Gastroesophageal sphincter (tissue), 4 donors: ENCODE data around the gene ORM2. TPM values are rescaled to one million over a fixed set of nuclear protein-coding genes. Genes with fewer than 3 reads are reported as not detected.

ENCODE experiments used
- ATAC-seq: fragments of 150-250 bp; one replicate; pipeline ENCODE4 v1.9.1; 2016; ENCODE audit warnings: mild to moderate bottlenecking, moderate library complexity
- H3K27ac ChIP-seq, 4 donors: fragments of 200-600 bp; sonication (generic) in 3 of 4; 1 replicate in 3 of 4; 2 replicates in 1 of 4; pipeline ENCODE4 v1.5.1; 2016 to 2019
- H3K27me3 ChIP-seq: fragments of 200-600 bp; sonication (generic); one replicate; pipeline ENCODE4 v1.5.1; 2019
- H3K36me3 ChIP-seq, 2 donors: fragments of 200-600 bp; sonication (generic); one replicate each; pipeline ENCODE4 v1.5.1; 2019; ENCODE audit warnings: control low read depth in 1 of 2
- H3K4me1 ChIP-seq, 3 donors: fragments of 200-600 bp; sonication (generic); 1 replicate in 2 of 3; 2 replicates in 1 of 3; pipeline ENCODE4 v1.5.1; 2016 to 2019; ENCODE audit warnings: control low read depth in 2 of 3
- H3K4me3 ChIP-seq, 2 donors: fragments of 200-600 bp; sonication (generic); one replicate each; pipeline ENCODE4 v1.5.1; 2019; ENCODE audit warnings: mild to moderate bottlenecking in 1 of 2, moderate library complexity in 1 of 2
- H3K9me3 ChIP-seq, 3 donors: fragments of 200-600 bp; sonication (generic); one replicate each; pipeline ENCODE4 v1.5.1; 2017 to 2019; ENCODE audit warnings: control low read depth in 2 of 3
- EP300 ChIP-seq: sonication (generic); formaldehyde crosslinking; IDR thresholded peaks from one replicate; pipeline ENCODE4 v1.6.1; 2017; ENCODE audit warnings: antibody characterized with exemption, mild to moderate bottlenecking
- POLR2A ChIP-seq, 2 donors: fragments of 450-650 bp; IDR thresholded peaks; one replicate each; pipeline ENCODE4 v1.6.1; 2017; ENCODE audit warnings: antibody characterized with exemption in 2 of 2, mild to moderate bottlenecking in 2 of 2, moderate library complexity in 1 of 2
- POLR2AphosphoS5 ChIP-seq: sonication (generic); formaldehyde crosslinking; IDR thresholded peaks from one replicate; pipeline ENCODE4 v1.6.1; 2017; ENCODE audit warnings: antibody characterized with exemption
- WGBS, 2 donors: methylation state at CpG; one replicate each; pipeline ENCODE4 v1.1.5; 2018; ENCODE audit warnings: low coverage in 1 of 2; 5-methylcytosine and 5-hydroxymethylcytosine counted together
- total RNA-seq, 4 donors: library from RNA; depleted of rRNA; stranded (reverse); fragments of >200 nt; gene quantifications; one replicate each; pipeline ENCODE4 v1.1.0, GENCODE V29; 2016
- TF ChIP-seq, protein P1 (sequence below), 4 experiments: fragments of 200-600 bp in 2 of 4; fragments of 450-650 bp in 2 of 4; sonication (generic) in 1 of 4; IDR thresholded peaks; one replicate each; pipeline ENCODE4 v1.5.1; 2017 to 2019; ENCODE audit warnings: antibody characterized with exemption in 4 of 4, mild to moderate bottlenecking in 2 of 4, moderate library complexity in 2 of 4

The ORM2 gene
- total RNA-seq, 4 donors from 2014 or later = not detected

DNA sequence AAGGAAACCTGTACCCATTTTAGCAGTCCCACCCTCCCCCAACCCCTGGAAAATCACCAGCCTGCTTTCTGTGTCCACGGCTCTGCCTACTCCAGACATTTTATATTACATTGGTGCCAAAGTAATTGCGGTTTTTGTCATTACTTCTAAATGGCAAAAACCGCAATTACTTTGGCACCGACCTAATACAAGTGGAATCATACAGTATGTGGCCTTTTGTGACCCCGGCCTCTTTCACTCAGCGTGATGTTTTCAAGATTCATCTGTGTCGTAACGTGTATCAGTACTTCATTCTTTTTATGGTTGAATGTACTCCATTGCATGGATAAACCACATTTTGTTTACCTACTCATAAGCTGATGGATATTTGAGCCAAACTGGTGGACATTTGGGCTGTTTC is 16.5 kb upstream of the ORM2 start:
- Histone ChIP-seq H3K27me3 (no peaks in the 10 kb centered on the region), H3K36me3 (peaks cover 0 to 5% of the 10 kb centered on the region in 2 donors), H3K4me3 (no peak overlapping the region), H3K9me3 (peaks cover 0 to 7% (median 0%) of the 10 kb centered on the region in 3 donors), H3K4me1 (no peaks in the 10 kb centered on the region), H3K27ac (no peak overlapping the region)
- WGBS, 2 donors = 60 to 76% methylated on average over 2 to 8 of the region's 8 CpGs
- TF ChIP-seq POLR2A (IDR thresholded peaks at IDR 0.05) (no peak), POLR2AphosphoS5 (no peak), EP300 (no peak)
- TF ChIP-seq, protein P1, sequence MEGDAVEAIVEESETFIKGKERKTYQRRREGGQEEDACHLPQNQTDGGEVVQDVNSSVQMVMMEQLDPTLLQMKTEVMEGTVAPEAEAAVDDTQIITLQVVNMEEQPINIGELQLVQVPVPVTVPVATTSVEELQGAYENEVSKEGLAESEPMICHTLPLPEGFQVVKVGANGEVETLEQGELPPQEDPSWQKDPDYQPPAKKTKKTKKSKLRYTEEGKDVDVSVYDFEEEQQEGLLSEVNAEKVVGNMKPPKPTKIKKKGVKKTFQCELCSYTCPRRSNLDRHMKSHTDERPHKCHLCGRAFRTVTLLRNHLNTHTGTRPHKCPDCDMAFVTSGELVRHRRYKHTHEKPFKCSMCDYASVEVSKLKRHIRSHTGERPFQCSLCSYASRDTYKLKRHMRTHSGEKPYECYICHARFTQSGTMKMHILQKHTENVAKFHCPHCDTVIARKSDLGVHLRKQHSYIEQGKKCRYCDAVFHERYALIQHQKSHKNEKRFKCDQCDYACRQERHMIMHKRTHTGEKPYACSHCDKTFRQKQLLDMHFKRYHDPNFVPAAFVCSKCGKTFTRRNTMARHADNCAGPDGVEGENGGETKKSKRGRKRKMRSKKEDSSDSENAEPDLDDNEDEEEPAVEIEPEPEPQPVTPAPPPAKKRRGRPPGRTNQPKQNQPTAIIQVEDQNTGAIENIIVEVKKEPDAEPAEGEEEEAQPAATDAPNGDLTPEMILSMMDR (IDR thresholded peaks at IDR 0.05) = no peak
- ATAC-seq = no peak

DNA sequence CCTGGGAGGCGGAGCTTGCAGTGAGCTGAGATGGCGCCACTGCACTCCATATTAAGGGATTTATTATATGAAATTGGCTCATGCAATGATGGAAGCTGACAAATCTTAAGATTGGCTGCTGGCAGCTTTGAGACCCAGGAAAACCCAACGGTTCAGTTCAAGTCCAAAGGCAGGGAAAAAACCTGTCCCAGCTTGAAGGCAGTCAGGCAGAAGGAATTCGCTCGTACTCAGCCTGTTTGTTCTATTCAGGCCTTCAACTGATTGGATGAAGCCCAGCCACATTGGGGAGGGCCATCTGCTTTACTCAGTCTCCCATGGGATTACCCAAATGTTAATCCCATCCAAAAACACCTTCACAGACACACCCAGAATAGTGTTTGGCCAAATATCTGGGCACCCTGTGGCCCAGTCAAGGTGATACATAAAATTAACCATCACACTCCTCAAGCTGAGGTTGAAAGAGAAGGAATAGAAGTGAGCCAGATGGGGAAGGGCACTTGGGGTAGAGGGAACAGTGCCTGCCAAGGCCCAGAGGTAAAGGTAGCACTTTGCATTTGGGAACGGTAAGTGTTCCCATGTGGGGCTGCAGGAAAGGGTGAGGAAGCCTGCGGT is 15.3 kb upstream of the ORM2 start:
- H3K36me3 ChIP-seq = peaks cover 0 to 5% of the 10 kb centered on the region in 2 donors
- H3K27ac ChIP-seq = no peak overlapping the region
- no peak for TF ChIP-seq EP300
- no peak for TF ChIP-seq POLR2AphosphoS5
- TF ChIP-seq, protein P1 (IDR thresholded peaks at IDR 0.05) = no peak
- TF ChIP-seq POLR2A (IDR thresholded peaks at IDR 0.05) = no peak
- peaks cover 0 to 7% (median 0%) of the 10 kb centered on the region in 3 donors for H3K9me3 ChIP-seq
- ATAC-seq = no peak
- no peak overlapping the region for H3K4me3 ChIP-seq
- no peaks in the 10 kb centered on the region for H3K4me1 ChIP-seq
- WGBS, 2 donors = 75 to 76% methylated on average over 6 to 7 of the region's 7 CpGs
- no peaks in the 10 kb centered on the region for H3K27me3 ChIP-seq

DNA sequence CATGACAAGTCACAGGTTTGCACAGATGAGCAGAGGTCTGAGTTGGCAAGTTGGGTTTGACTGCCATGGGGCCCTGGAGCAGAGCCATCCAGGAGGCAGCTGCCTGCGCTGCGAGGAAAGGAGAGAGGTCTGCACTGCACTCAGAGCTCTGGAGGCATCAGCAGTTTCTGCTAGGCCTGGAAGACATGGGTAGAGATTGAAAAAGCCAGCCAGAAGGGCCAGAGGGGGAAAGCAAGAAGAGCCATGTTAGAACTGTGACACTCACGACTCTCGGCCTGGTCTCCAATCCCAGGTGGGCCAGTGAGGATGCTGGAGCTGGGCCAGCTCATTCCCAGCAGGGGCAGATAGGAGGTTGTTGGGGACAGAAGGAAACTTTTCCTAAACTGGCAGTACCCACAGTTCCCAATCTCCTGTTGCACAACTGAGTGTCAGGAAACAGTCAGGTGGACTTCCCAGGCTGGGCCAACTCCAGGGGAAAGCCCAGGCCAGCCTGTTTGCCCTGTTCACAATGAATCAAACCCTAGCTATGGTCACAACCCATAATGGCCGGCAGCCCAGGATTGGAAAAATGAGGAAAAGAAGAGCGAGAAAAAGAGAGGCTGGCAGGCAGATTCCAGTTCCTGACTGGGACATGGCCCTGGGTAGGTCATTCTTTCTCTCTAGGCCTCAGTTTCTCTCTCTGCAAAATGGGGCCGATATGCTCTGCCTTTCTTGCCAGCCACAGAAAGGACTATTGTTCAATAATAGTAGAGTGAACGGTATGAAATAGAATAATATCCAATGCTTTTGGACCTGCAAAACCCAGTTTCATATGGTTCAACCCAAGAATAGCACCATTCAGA is 14.6 kb upstream of the ORM2 start:
- peaks cover 7% of the 10 kb centered on the region for H3K27me3 ChIP-seq
- H3K36me3 ChIP-seq = peaks cover 0 to 5% of the 10 kb centered on the region in 2 donors
- 78 to 80% methylated on average over 1 to 8 of the region's 8 CpGs for WGBS, 2 donors

DNA sequence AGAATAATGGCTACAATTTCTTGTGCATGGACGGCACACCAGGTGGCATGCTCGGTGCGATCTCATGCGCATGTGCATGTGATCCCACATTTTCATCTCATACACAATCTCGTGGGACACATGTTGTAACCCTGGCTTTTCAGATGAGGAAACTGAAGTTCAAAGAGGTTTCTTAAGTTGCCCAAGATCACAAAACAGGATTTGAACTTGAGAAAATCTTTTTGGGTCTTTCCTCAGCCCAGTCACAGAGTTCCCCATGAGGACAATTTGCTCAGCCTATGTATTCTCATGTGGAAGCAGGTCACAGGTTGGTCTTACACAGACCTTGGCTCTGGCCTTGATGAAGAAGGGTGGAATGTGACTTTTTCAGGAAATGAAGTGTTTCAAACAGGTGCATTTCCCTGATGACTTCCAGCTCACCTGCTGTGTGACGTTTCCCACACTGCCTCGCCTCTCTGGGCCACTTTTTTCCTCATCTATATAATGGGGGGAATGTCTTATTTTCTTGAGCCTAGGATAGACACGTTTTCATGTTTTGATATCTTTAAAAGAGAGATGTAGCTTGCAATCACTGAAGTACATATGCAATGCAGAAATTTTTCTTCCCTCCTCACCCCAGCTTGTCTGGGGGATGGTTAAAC is 13.8 kb upstream of the ORM2 start:
- Histone ChIP-seq H3K27me3 (peaks cover 13% of the 10 kb centered on the region), H3K27ac (no peak overlapping the region), H3K9me3 (peaks cover 0 to 7% (median 0%) of the 10 kb centered on the region in 3 donors), H3K4me3 (no peak overlapping the region), H3K4me1 (no peaks in the 10 kb centered on the region), H3K36me3 (no peaks in the 10 kb centered on the region)
- ATAC-seq = no peak
- TF ChIP-seq POLR2AphosphoS5 = no peak
- TF ChIP-seq, protein P1 (IDR thresholded peaks at IDR 0.05) = no peak
- no peak for TF ChIP-seq EP300
- no peak for TF ChIP-seq POLR2A (IDR thresholded peaks at IDR 0.05)
- 89 to 96% methylated on average over 4 to 8 of the region's 8 CpGs for WGBS, 2 donors

More for the DNA sequence above, 14.6 kb upstream of the ORM2 start:
- Histone ChIP-seq H3K4me1 (no peaks in the 10 kb centered on the region), H3K9me3 (peaks cover 0 to 7% (median 0%) of the 10 kb centered on the region in 3 donors), H3K4me3 (no peak overlapping the region), H3K27ac (no peak overlapping the region)
- no peak for ATAC-seq
- TF ChIP-seq EP300 (no peak), POLR2A (IDR thresholded peaks at IDR 0.05) (no peak), POLR2AphosphoS5 (no peak)
- TF ChIP-seq, protein P1 (IDR thresholded peaks at IDR 0.05) = no peak
